ENCODE data around the gene DDO.

The DDO gene

GRCh38 chr6:110342759-110343158 is 72.6 kb downstream of the DDO start:
- DNase-seq (ENCODE audit: low spot score), result no peak

All from GM03348 (cell line).